Measurements from ENCODE around the gene EVL. TPM values are rescaled to one million over a fixed set of nuclear protein-coding genes. Genes with fewer than 3 reads are reported as not detected.

EVL gene
- polyA plus RNA-seq, 1 experiment = 18.6 TPM

GRCh38 chr14:100078997-100079725, 13.9 kb downstream of the EVL start:
- no peak for TF ChIP-seq CTCF (IDR thresholded peaks at IDR 0.05; ENCODE audit: insufficient read depth, low read depth, low read length)
- DNase-seq (ENCODE audit: low read depth) = peak; percentile 68
- CTCF ChIA-PET = interaction anchor here (0.7 to 1.5 kb wide), 3 partner anchors 14 to 29 kb away, joined by 3 to 6 read pairs (median 3); partner anchors contain the start of gene EVL

DNA sequence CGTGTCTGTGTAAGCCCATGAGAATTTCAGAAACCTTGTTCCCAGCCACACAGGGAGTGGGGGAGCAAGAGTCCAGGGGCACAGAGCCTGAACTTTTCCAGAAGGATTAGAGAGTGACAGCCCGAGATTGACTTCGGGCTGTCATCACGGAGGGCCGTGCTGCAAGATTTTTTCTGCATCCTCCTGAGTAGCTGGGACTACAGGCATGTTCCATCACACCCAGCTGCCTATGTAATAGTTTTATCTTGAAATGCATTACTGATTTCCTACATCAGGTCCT, 14.4 kb downstream of the EVL start:
- ChIA-PET POLR2A (no interaction called here), CTCF (interaction anchor here (0.9 to 1.2 kb wide), 2 partner anchors 17 to 94 kb away, joined by 3 read pairs; no protein-coding TSS in a partner anchor)
- TF ChIP-seq CTCF (IDR thresholded peaks at IDR 0.05; ENCODE audit: insufficient read depth, low read depth, low read length) = no peak
- H3K27me3 ChIP-seq (ENCODE audit: control insufficient read depth, insufficient read depth, low read length) = no peaks in the 10 kb centered on the region
- peaks cover under 1% of the 10 kb centered on the region for H3K36me3 ChIP-seq (ENCODE audit: control insufficient read depth, insufficient read depth, low read length)
- no peak overlapping the region for H3K4me3 ChIP-seq (ENCODE audit: low read depth, low read length)
- DNase-seq (ENCODE audit: low read depth) = no peak

More at GRCh38 chr14:100078997-100079725, 13.9 kb downstream of the EVL start:
- H3K27me3 ChIP-seq (ENCODE audit: control insufficient read depth, insufficient read depth, low read length) = no peaks in the 10 kb centered on the region
- no peaks in the 10 kb centered on the region for H3K36me3 ChIP-seq (ENCODE audit: control insufficient read depth, insufficient read depth, low read length)
- no peak overlapping the region for H3K4me3 ChIP-seq (ENCODE audit: low read depth, low read length)
- POLR2A ChIA-PET = no interaction called here

DNA sequence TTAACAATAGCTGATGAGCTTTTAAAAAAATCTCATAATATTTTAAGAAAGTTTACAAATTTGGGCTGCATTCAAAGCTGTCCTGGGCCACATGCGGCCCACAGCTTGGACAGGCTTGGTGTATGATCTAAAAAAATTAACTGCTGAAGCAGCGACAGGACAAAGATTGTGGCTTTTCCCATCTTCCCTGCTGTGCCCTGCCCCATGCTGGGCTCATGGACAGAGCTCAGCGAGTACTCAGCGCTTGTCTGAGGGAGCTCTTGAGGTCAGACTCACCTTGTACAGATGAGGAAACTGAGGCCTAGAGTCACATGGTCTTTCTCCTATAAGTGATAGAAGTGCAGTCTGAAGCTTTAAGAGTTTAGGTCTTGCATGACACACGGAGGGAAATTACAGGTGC, 15.0 kb downstream of the EVL start:
- Histone ChIP-seq H3K27me3 (ENCODE audit: control insufficient read depth, insufficient read depth, low read length) (no peaks in the 10 kb centered on the region), H3K4me3 (ENCODE audit: low read depth, low read length) (no peak overlapping the region), H3K36me3 (ENCODE audit: control insufficient read depth, insufficient read depth, low read length) (peaks cover 1% of the 10 kb centered on the region)
- TF ChIP-seq CTCF (IDR thresholded peaks at IDR 0.05; ENCODE audit: insufficient read depth, low read depth, low read length) = no peak
- ChIA-PET CTCF (interaction anchor here (0.7 to 1.2 kb wide), 5 partner anchors 16 to 94 kb away, joined by 3 read pairs; no protein-coding TSS in a partner anchor), POLR2A (no interaction called here)
- DNase-seq (ENCODE audit: low read depth) = no peak

DNA sequence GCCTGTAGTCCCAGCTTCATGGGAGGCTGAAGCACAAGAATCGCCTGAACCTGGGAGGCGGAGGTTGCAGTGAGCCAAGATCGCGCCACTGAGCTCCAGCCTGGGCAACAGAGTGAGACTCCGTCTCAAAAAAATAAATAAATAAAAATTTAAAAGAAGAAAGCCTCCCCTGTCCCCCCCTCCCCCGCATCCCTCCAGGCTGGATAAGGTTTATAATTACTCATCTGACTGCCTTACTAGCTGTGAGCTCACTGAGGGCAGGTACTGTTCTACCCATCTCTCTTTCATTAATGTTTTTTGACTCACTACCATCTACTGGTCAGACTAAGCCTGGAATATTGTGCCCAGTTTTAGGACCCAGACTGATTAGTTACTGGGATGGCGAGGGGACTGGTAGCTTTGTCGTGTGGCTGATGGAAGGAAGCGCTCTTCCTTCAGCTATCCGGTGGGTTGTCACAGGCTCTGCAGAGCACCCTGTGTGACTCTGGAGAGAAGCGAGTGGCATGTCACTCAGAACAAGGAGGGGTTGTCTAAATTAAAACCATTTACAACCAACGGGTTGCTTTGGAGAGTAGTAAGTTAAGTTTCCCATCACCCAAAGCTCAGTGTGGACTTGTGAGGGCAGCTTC, 16.9 kb downstream of the EVL start:
- no peak for TF ChIP-seq CTCF (IDR thresholded peaks at IDR 0.05; ENCODE audit: insufficient read depth, low read depth, low read length)
- no peak for DNase-seq (ENCODE audit: low read depth)
- CTCF ChIA-PET = interaction anchor here (0.6 to 5.1 kb wide), 5 partner anchors 17 to 107 kb away, joined by 3 to 21 read pairs (median 3); no protein-coding TSS in a partner anchor
- Histone ChIP-seq H3K4me3 (ENCODE audit: low read depth, low read length) (no peak overlapping the region), H3K36me3 (ENCODE audit: control insufficient read depth, insufficient read depth, low read length) (peaks cover 1% of the 10 kb centered on the region), H3K27me3 (ENCODE audit: control insufficient read depth, insufficient read depth, low read length) (no peaks in the 10 kb centered on the region)
- POLR2A ChIA-PET = no interaction called here

GRCh38 chr14:100082723-100083122, 17.5 kb downstream of the EVL start:
- no peaks in the 10 kb centered on the region for H3K27me3 ChIP-seq (ENCODE audit: control insufficient read depth, insufficient read depth, low read length)
- no peak overlapping the region for H3K4me3 ChIP-seq (ENCODE audit: low read depth, low read length)
- ChIA-PET POLR2A (no interaction called here), CTCF (interaction anchor here (0.7 to 5.1 kb wide), 5 partner anchors 11 to 85 kb away, joined by 3 to 21 read pairs (median 3); no protein-coding TSS in a partner anchor)
- peaks cover 1% of the 10 kb centered on the region for H3K36me3 ChIP-seq (ENCODE audit: control insufficient read depth, insufficient read depth, low read length)
- no peak for DNase-seq (ENCODE audit: low read depth)
- TF ChIP-seq CTCF (IDR thresholded peaks at IDR 0.05; ENCODE audit: insufficient read depth, low read depth, low read length) = no peak

Data from BJ (cell line).